GM23338 (cell line): Measurements from ENCODE around the gene LCNL1.

Experiments used
- CREB1 ChIP-seq: fragments of 250-450 bp; sonication (Bioruptor Pico); IDR thresholded peaks from 2 replicates; pipeline ENCODE4 v1.5.0; 2020; ENCODE audit warnings: low read depth, mild to moderate bottlenecking, moderate library complexity
- CTCF ChIP-seq, 2 experiments: fragments of 200-600 bp in 1 of 2; sonication (generic) in 1 of 2; conservative IDR thresholded peaks; 2 replicates each; pipeline versions ENCODE4 v1.5.1 to v1.6.1; 2016 to 2017; ENCODE audit warnings: antibody characterized with exemption in 2 of 2, low read depth in 2 of 2, mild to moderate bottlenecking in 2 of 2, moderate library complexity in 1 of 2
- EZH2 ChIP-seq: fragments of 200-600 bp; sonication (generic); IDR thresholded peaks from one replicate; pipeline ENCODE4 v1.8.0; 2017; ENCODE audit warnings: antibody characterized with exemption, mild to moderate bottlenecking, low read depth; ENCODE audit not compliant: unreplicated experiment
- EZH2phosphoT487 ChIP-seq: fragments of 200-600 bp; sonication (generic); IDR thresholded peaks from one replicate; pipeline ENCODE4 v1.8.1; 2018; ENCODE audit warnings: antibody characterized with exemption; ENCODE audit not compliant: unreplicated experiment
- POLR2AphosphoS5 ChIP-seq: IDR thresholded peaks from 2 replicates; pipeline ENCODE4 v1.6.1; 2016; ENCODE audit warnings: antibody characterized with exemption, low read depth
- REST ChIP-seq: IDR thresholded peaks from one replicate; pipeline ENCODE4 v1.6.1; 2018; ENCODE audit warnings: antibody characterized with exemption; ENCODE audit not compliant: unreplicated experiment

GRCh38 chr9:137018761-137019559 is 36.2 kb downstream of the LCNL1 start:
- TF ChIP-seq CTCF (conservative IDR thresholded peaks at IDR 0.05; ENCODE audit: low read depth in 2 of 2) (no peak), POLR2AphosphoS5 (no peak), EZH2 (no peak), EZH2phosphoT487 (no peak), CREB1 (CRISPR knock-in tag) (no peak), REST (no peak)
